Liver (tissue), 9 donors: ENCODE results near the gene PCDH15. TPM values are rescaled to one million over a fixed set of nuclear protein-coding genes. Genes with fewer than 3 reads are reported as not detected.

Source experiments
- DNase-seq: peaks from one replicate; pipeline ENCODE4 v3.0.0-alpha.2; 2017; ENCODE audit warnings: low spot score
- H3K27ac ChIP-seq, 2 donors: one replicate each; pipeline ENCODE4 v1.7.0; 2013; ENCODE audit warnings: inconsistent platforms in 2 of 2, low read length in 2 of 2, control low read depth in 1 of 2, low read depth in 1 of 2, mild to moderate bottlenecking in 1 of 2
- H3K27me3 ChIP-seq, 4 donors: one replicate each; pipeline versions ENCODE4 v1.6.1 to v1.7.0; 2013; ENCODE audit warnings: low read length in 3 of 4, inconsistent platforms in 1 of 4, mild to moderate bottlenecking in 1 of 4, moderate library complexity in 1 of 4; ENCODE audit not compliant: control insufficient read depth in 4 of 4, insufficient read depth in 4 of 4
- H3K36me3 ChIP-seq, 4 donors: one replicate each; pipeline versions ENCODE4 v1.6.1 to v1.7.0; 2013; ENCODE audit warnings: low read length in 3 of 4, mild to moderate bottlenecking in 3 of 4, low read depth in 1 of 4, moderate library complexity in 1 of 4; ENCODE audit not compliant: control insufficient read depth in 4 of 4, insufficient read depth in 3 of 4
- H3K4me1 ChIP-seq, 4 donors: one replicate each; pipeline versions ENCODE4 v1.6.1 to v1.7.0; 2013; ENCODE audit warnings: low read length in 3 of 4, mild to moderate bottlenecking in 3 of 4, moderate library complexity in 1 of 4; ENCODE audit not compliant: control insufficient read depth in 4 of 4, insufficient read depth in 4 of 4
- H3K4me3 ChIP-seq, 3 donors: one replicate each; pipeline versions ENCODE4 v1.6.1 to v1.7.0; 2013; ENCODE audit warnings: low read length in 3 of 3, control low read depth in 1 of 3, low read depth in 1 of 3, mild to moderate bottlenecking in 1 of 3
- H3K9ac ChIP-seq, 2 donors: one replicate each; pipeline ENCODE4 v1.7.0; 2013; ENCODE audit warnings: low read length in 2 of 2, mild to moderate bottlenecking in 2 of 2, moderate library complexity in 2 of 2, control low read depth in 1 of 2, low read depth in 1 of 2
- H3K9me3 ChIP-seq, 4 donors: one replicate each; pipeline versions ENCODE4 v1.6.1 to v1.7.0; 2013; ENCODE audit warnings: low read length in 3 of 4; ENCODE audit not compliant: control insufficient read depth in 4 of 4
- CTCF ChIP-seq: fragments of 150-350 bp; IDR thresholded peaks from 2 replicates; pipeline ENCODE4 v1.5.1; 2017; ENCODE audit warnings: improper control_type of control experiment, low read depth, low read length; ENCODE audit not compliant: missing input control
- FOXA2 ChIP-seq: IDR thresholded peaks from 2 replicates; pipeline ENCODE4 v1.6.1; 2016; ENCODE audit warnings: antibody characterized with exemption
- GABPA ChIP-seq, 2 donors: IDR thresholded peaks in 1 of 2; conservative IDR thresholded peaks in 1 of 2; 2 replicates each; pipeline ENCODE4 v1.6.1; 2016; ENCODE audit warnings: antibody characterized with exemption in 2 of 2, mild to moderate bottlenecking in 1 of 2, moderate library complexity in 1 of 2
- HNF4A ChIP-seq, 2 donors: conservative IDR thresholded peaks; 2 replicates each; pipeline ENCODE4 v1.6.1; 2016; ENCODE audit warnings: antibody characterized with exemption in 2 of 2, mild to moderate bottlenecking in 2 of 2
- HNF4G ChIP-seq: IDR thresholded peaks from 2 replicates; pipeline ENCODE4 v1.6.1; 2016; ENCODE audit warnings: antibody characterized with exemption
- MAX ChIP-seq: IDR thresholded peaks from 2 replicates; pipeline ENCODE4 v1.6.1; 2016; ENCODE audit warnings: antibody characterized with exemption
- RAD21 ChIP-seq, 2 donors: IDR thresholded peaks; 2 replicates each; pipeline ENCODE4 v1.6.1; 2016; ENCODE audit warnings: antibody characterized with exemption in 2 of 2, mild to moderate bottlenecking in 2 of 2
- REST ChIP-seq: IDR thresholded peaks from 2 replicates; pipeline ENCODE4 v1.6.1; 2016; ENCODE audit warnings: antibody characterized with exemption, mild to moderate bottlenecking
- RXRA ChIP-seq, 2 donors: IDR thresholded peaks; 2 replicates each; pipeline ENCODE4 v1.6.1; 2017 to 2018; ENCODE audit warnings: antibody characterized with exemption in 2 of 2, mild to moderate bottlenecking in 1 of 2
- SP1 ChIP-seq: IDR thresholded peaks from 2 replicates; pipeline ENCODE4 v1.6.1; 2018; ENCODE audit warnings: antibody characterized with exemption, mild to moderate bottlenecking
- YY1 ChIP-seq: IDR thresholded peaks from 2 replicates; pipeline ENCODE4 v1.6.1; 2016; ENCODE audit warnings: antibody characterized with exemption, mild to moderate bottlenecking
- WGBS: extraction: QIAGEN DNeasy Blood & Tissue Kit; methylation state at CpG from one replicate; pipeline ENCODE4 v1.1.7; 2013; 5-methylcytosine and 5-hydroxymethylcytosine counted together
- polyA plus RNA-seq, 2 donors: library from polyadenylated mRNA; stranded (reverse) in 1 of 2; unstranded in 1 of 2; fragments of 200-250 nt in 1 of 2; fragments of >200 nt in 1 of 2; fragmentation: Nextera tagmentation in 1 of 2; extraction: Ambion mirVana in 1 of 2; gene quantifications; one replicate each; pipeline versions ENCODE4 v1.2.1 to v1.2.3, GENCODE V29; 2013 to 2015
- total RNA-seq, 2 donors: library from RNA; depleted of rRNA; stranded (reverse); fragments of >200 nt; gene quantifications; one replicate each; pipeline ENCODE4 v1.2.3, GENCODE V29; 2014
- donor health status: healthy.
- donor health status: healthy.
- donor health status: healthy.
- donor health status: healthy.
- donor health status: healthy.

The PCDH15 gene
- total and polyA plus RNA-seq, 4 donors: 0.05 TPM; not detected in 3

GRCh38 chr10:53955091-53955490 lies 845.9 kb downstream of the PCDH15 start:
- Histone ChIP-seq H3K36me3 (no peaks in the 10 kb centered on the region), H3K9me3 (peaks cover 0 to 9% (median 3%) of the 10 kb centered on the region in 4 donors), H3K9ac (no peak overlapping the region), H3K4me1 (peaks cover 0 to 4% (median 2%) of the 10 kb centered on the region in 4 donors), H3K27me3 (no peaks in the 10 kb centered on the region), H3K4me3 (no peak overlapping the region), H3K27ac (no peak overlapping the region)
- TF ChIP-seq MAX (no peak), CTCF (no peak), HNF4G (no peak), REST (no peak), RXRA (IDR thresholded peaks at IDR 0.05) (peak in 1 of 2 donors; percentile 65), SP1 (peak; percentile 22), RAD21 (IDR thresholded peaks at IDR 0.05) (no peak), FOXA2 (no peak), HNF4A (conservative IDR thresholded peaks at IDR 0.05) (peak; percentile 5 to 73)
- DNase-seq: no peak
- WGBS: 47% methylated on average over 6 of the region's 6 CpGs

GRCh38 chr10:53952698-53953630 lies 848.1 kb downstream of the PCDH15 start:
- Histone ChIP-seq H3K36me3 (no peaks in the 10 kb centered on the region), H3K9me3 (peaks cover 0 to 9% (median 3%) of the 10 kb centered on the region in 4 donors), H3K9ac (no peak overlapping the region), H3K27ac (no peak overlapping the region), H3K4me1 (peaks cover 0 to 4% (median 2%) of the 10 kb centered on the region in 4 donors), H3K4me3 (no peak overlapping the region), H3K27me3 (no peaks in the 10 kb centered on the region)
- no peak for DNase-seq
- 92% methylated on average over 4 of the region's 4 CpGs for WGBS
- no peak for TF ChIP-seq YY1
- TF ChIP-seq HNF4A (conservative IDR thresholded peaks at IDR 0.05): no peak
- no peak for TF ChIP-seq RXRA (IDR thresholded peaks at IDR 0.05)
- no peak for TF ChIP-seq GABPA (IDR thresholded peaks at IDR 0.05 in 1 of 2, conservative IDR thresholded peaks at IDR 0.05 in 1 of 2)
